ENCODE data around the gene DDX3X. TPM values are rescaled to one million over a fixed set of nuclear protein-coding genes. Genes with fewer than 3 reads are reported as not detected.

DDX3X gene
- polyA plus RNA-seq (2012; ENCODE audit: insufficient read length, low read depth), result 128 TPM

DNA sequence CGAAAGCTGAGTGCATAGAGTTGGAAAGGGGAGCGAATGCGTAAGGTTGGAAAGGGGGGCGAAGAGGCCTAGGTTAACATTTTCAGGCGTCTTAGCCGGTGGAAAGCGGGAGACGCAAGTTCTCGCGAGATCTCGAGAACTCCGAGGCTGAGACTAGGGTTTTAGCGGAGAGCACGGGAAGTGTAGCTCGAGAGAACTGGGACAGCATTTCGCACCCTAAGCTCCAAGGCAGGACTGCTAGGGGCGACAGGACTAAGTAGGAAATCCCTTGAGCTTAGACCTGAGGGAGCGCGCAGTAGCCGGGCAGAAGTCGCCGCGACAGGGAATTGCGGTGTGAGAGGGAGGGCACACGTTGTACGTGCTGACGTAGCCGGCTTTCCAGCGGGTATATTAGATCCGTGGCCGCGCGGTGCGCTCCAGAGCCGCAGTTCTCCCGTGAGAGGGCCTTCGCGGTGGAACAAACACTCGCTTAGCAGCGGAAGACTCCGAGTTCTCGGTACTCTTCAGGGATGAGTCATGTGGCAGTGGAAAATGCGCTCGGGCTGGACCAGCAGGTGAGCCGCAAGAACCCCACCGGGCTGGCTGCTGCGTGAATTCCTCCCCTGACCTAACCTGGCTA, at the start of gene DDX3X:
Gene DDX3X, plus strand, starts transcription at position 419 of the 619 bp plus-strand sequence. Its CDS starts 91 bp downstream, at position 510.
- TF ChIP-seq FOXP2 (optimal IDR thresholded peaks at IDR 0.05; ENCODE audit: borderline replicate concordance, extremely low read depth, extremely low read length, insufficient read depth) (no peak), TAF1 (IDR thresholded peaks at IDR 0.05; ENCODE audit: borderline replicate concordance, insufficient read depth, low read length) (peak; percentile 93), REST (IDR thresholded peaks at IDR 0.05; ENCODE audit: insufficient read depth in 1 of 2, low read depth in 2 of 2, low read length in 2 of 2) (peak; percentile 42 to 54; a peak in 2 of 4 replicates), POLR2AphosphoS5 (IDR thresholded peaks at IDR 0.05; ENCODE audit: low read depth, low read length) (peak; percentile 99; the same call in 1 of the 2 replicates), SIN3A (IDR thresholded peaks at IDR 0.05; ENCODE audit: borderline replicate concordance, insufficient read depth, low read length) (0 out of 2 replicates have a peak, but pooled peaks have one; percentile 19)

DNA sequence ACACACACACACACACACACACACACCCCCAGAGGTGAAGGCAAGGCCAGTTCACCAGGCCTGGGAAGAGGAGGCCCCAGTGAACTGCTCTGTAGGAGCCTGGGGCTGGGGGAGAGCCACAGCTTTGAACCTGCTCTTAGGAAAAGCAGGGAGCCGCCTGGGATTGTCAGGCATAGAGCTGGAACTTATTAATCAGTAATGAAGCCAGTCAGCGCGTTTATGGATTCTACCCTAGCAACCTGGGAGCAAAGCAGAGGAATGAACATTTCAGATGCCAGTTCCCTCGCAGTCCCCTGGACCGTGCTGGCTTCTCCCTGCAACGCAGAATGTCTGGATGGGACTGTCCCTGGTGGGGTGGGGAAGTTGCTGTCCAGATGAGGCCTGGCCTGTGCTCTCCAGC, 45.3 kb upstream of the DDX3X start:
- TF ChIP-seq POLR2AphosphoS5 (IDR thresholded peaks at IDR 0.05; ENCODE audit: low read depth, low read length) (no peak), TAF1 (IDR thresholded peaks at IDR 0.05; ENCODE audit: borderline replicate concordance, insufficient read depth, low read length) (no peak), FOXP2 (optimal IDR thresholded peaks at IDR 0.05; ENCODE audit: borderline replicate concordance, extremely low read depth, extremely low read length, insufficient read depth) (no peak), SIN3A (IDR thresholded peaks at IDR 0.05; ENCODE audit: borderline replicate concordance, insufficient read depth, low read length) (no peak), REST (IDR thresholded peaks at IDR 0.05; ENCODE audit: insufficient read depth in 1 of 2, low read depth in 2 of 2, low read length in 2 of 2) (no peak)

- TF ChIP-seq FOXP2 (optimal IDR thresholded peaks at IDR 0.05; ENCODE audit: borderline replicate concordance, extremely low read depth, extremely low read length, insufficient read depth) (no peak), SIN3A (IDR thresholded peaks at IDR 0.05; ENCODE audit: borderline replicate concordance, insufficient read depth, low read length) (no peak), TAF1 (IDR thresholded peaks at IDR 0.05; ENCODE audit: borderline replicate concordance, insufficient read depth, low read length) (no peak), REST (IDR thresholded peaks at IDR 0.05; ENCODE audit: insufficient read depth in 1 of 2, low read depth in 2 of 2, low read length in 2 of 2) (no peak), POLR2AphosphoS5 (IDR thresholded peaks at IDR 0.05; ENCODE audit: low read depth, low read length) (no peak)
Measured at GRCh38 chrX:41289095-41289494, 44.9 kb upstream of the DDX3X start.

DNA sequence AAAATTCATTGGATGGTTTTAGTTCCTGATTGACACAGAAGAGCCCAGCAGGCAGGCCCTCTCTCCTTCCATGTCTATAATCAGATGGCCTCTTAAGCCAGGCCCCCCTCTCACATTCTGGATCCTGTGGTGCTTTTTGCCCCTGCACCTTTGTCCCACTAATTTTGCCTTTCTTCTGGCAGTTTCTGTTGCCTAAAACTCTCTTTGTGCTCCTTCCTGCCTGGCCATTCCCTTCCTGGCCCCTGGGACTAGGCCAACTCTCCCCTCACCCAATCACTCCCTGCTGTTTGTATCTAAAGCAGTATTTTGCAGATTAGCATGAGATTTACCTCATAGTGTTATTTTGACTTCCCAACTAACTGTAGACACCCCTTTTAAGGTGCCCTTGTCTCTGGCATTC, 42.7 kb upstream of the DDX3X start:
- TF ChIP-seq POLR2AphosphoS5 (IDR thresholded peaks at IDR 0.05; ENCODE audit: low read depth, low read length) (no peak), REST (IDR thresholded peaks at IDR 0.05; ENCODE audit: insufficient read depth in 1 of 2, low read depth in 2 of 2, low read length in 2 of 2) (no peak), SIN3A (IDR thresholded peaks at IDR 0.05; ENCODE audit: borderline replicate concordance, insufficient read depth, low read length) (no peak), TAF1 (IDR thresholded peaks at IDR 0.05; ENCODE audit: borderline replicate concordance, insufficient read depth, low read length) (no peak), FOXP2 (optimal IDR thresholded peaks at IDR 0.05; ENCODE audit: borderline replicate concordance, extremely low read depth, extremely low read length, insufficient read depth) (no peak)

Measured in PFSK-1 (cell line).